Right atrium auricular region (tissue), 2 donors: ENCODE results near the gene FSD2. TPM values are rescaled to one million over a fixed set of nuclear protein-coding genes. Genes with fewer than 3 reads are reported as not detected.

Source experiments
- DNase-seq: peaks from one replicate; pipeline ENCODE4 v3.0.0-alpha.2; 2019; ENCODE audit warnings: low spot score
- H3K27ac ChIP-seq, 2 donors: fragments of 200-600 bp; sonication (generic); 1 replicate in 1 of 2; 2 replicates in 1 of 2; pipeline ENCODE4 v1.5.1; 2016 to 2019
- H3K27me3 ChIP-seq, 2 donors: fragments of 200-600 bp; sonication (generic); one replicate each; pipeline versions ENCODE4 v1.5.1 to v1.6.0; 2017 to 2019
- H3K36me3 ChIP-seq: fragments of 200-600 bp; sonication (generic); one replicate; pipeline ENCODE4 v1.5.1; 2016
- H3K4me1 ChIP-seq, 2 donors: fragments of 200-600 bp; sonication (generic); one replicate each; pipeline versions ENCODE4 v1.5.1 to v1.6.0; 2017 to 2019
- H3K4me3 ChIP-seq, 2 donors: fragments of 200-600 bp; sonication (generic); 1 replicate in 1 of 2; 2 replicates in 1 of 2; pipeline ENCODE4 v1.5.1; 2017 to 2019; ENCODE audit warnings: mild to moderate bottlenecking in 1 of 2, moderate library complexity in 1 of 2
- H3K9me3 ChIP-seq, 2 donors: fragments of 200-600 bp; sonication (generic); one replicate each; pipeline ENCODE4 v1.5.1; 2019
- total RNA-seq, 2 donors: library from RNA; depleted of rRNA; stranded (reverse); fragments of >200 nt; gene quantifications; one replicate each; pipeline ENCODE4 v1.1.0, GENCODE V29; 2016
- TF ChIP-seq, protein P1 (sequence below), 2 donors: fragments of 200-600 bp; sonication (generic); IDR thresholded peaks; one replicate each; pipeline ENCODE4 v1.5.1; 2019; ENCODE audit warnings: antibody characterized with exemption in 2 of 2

FSD2 gene
- total RNA-seq, 2 donors from 2014 or later: 9.0 to 58.8 TPM

DNA sequence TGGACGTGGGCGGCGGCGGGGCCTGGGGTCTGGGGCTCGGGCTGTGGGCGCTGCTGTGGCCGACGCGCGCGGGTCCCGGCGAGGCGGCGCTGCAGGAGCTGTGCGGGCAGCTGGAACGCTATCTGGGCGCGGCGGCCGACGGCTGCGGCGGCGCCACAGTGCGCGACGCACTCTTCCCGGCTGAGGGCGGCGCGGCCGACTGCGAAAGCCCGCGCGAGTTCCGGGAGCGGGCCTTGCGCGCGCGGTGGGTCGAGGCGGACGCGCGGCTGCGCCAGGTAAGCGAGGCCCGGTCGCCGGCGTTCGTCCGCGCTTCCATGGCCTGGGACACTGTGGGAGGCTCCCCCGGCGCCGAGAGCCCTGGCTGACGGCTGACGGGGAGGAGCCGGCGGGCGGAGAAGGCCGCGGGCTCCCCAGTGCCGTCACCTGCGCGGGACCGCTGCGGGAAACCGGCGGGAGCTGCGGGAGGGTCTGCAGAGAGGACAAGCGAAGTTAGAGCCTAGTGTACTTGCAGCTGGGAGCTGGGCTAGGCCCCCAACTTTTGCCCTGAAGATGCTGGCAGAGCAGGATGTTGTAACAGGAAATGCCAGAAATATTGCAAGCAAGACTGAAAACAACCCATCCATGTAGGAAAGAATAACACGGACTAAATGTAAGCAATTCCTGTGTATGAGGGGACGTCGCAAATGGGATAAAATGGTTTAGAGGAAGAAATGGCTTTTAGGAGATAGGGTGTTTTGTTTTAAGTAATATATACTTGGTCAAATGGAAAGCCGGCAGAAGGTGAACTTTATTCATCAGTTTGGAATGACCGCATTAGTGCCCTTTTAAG, 4.4 kb upstream of the FSD2 start:
- DNase-seq: no peak
- Histone ChIP-seq H3K4me3 (peak overlapping the region; percentile 77 to 80), H3K36me3 (peaks cover 19% of the 10 kb centered on the region), H3K27me3 (no peaks in the 10 kb centered on the region), H3K27ac (peak overlapping the region; percentile 97 to 98), H3K9me3 (no peaks in the 10 kb centered on the region), H3K4me1 (peaks cover 0 to 37% of the 10 kb centered on the region in 2 donors)
- TF ChIP-seq, protein P1, sequence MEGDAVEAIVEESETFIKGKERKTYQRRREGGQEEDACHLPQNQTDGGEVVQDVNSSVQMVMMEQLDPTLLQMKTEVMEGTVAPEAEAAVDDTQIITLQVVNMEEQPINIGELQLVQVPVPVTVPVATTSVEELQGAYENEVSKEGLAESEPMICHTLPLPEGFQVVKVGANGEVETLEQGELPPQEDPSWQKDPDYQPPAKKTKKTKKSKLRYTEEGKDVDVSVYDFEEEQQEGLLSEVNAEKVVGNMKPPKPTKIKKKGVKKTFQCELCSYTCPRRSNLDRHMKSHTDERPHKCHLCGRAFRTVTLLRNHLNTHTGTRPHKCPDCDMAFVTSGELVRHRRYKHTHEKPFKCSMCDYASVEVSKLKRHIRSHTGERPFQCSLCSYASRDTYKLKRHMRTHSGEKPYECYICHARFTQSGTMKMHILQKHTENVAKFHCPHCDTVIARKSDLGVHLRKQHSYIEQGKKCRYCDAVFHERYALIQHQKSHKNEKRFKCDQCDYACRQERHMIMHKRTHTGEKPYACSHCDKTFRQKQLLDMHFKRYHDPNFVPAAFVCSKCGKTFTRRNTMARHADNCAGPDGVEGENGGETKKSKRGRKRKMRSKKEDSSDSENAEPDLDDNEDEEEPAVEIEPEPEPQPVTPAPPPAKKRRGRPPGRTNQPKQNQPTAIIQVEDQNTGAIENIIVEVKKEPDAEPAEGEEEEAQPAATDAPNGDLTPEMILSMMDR (IDR thresholded peaks at IDR 0.05): no peak

DNA sequence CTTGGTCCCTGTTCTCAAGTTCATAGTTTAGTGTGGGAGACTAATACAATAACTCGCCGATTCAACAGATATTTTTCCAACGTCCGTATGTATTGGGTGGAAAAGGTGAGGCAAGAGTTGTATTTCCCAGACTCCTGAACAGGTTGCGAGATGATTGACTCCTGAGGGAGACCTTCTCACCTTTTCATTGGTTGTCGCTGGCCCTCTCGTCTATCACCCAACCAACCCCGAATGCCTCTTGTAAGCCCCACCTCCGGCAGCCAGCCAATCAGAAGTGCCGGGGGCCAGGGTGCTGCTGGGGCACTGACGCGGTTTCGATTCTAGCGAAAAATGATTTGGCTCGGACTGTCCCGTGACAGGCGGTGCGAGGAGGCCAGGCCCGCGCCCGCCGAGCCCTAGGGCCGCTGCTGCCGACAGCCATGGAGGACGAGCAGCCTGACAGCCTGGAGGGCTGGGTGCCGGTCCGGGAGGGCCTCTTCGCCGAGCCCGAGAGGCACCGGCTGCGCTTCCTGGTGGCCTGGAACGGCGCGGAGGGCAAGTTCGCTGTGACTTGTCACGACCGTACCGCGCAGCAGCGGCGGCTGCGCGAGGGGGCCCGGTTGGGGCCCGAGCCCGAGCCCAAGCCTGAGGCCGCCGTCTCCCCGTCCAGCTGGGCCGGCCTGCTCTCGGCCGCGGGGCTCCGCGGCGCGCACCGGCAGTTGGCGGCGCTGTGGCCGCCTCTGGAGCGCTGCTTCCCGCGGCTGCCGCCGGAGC, 3.6 kb upstream of the FSD2 start, which contains the start of gene WHAMM:
Gene WHAMM, plus strand, starts transcription at position 321 of the 753 bp plus-strand sequence. Its CDS starts 99 bp downstream, at position 420.
- TF ChIP-seq, protein P1 (IDR thresholded peaks at IDR 0.05): no peak

DNA sequence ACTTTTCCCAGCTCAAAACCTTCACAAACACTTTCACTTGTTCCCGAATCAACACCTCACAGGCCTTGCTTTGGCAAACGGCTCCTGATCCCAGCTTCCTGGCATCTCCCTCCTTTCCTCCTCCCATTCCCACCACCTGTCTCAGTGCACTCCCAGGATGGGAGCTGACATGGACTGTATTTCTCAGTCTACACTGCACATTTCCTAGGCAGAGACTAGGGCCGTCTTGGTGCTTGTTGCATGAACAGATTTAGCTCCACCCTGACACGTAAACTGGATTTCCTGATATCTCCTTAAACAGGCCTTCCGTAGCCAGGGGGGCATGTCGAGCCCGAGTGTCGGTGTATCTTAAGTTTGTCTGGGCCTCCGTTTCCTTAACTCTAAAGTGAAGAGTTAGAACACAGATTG, 2.8 kb upstream of the FSD2 start:
- TF ChIP-seq, protein P1 (IDR thresholded peaks at IDR 0.05): no peak
- Histone ChIP-seq H3K9me3 (no peaks in the 10 kb centered on the region), H3K36me3 (peaks cover 6% of the 10 kb centered on the region), H3K27ac (peak overlapping the region; percentile 97 to 98), H3K4me3 (peak overlapping the region in 1 of 2 donors; percentile 80), H3K4me1 (peaks cover 0 to 34% of the 10 kb centered on the region in 2 donors), H3K27me3 (no peaks in the 10 kb centered on the region)
- DNase-seq: no peak

More for the DNA sequence above, 3.6 kb upstream of the FSD2 start, which contains the start of gene WHAMM:
- Histone ChIP-seq H3K4me1 (peaks cover 0 to 37% of the 10 kb centered on the region in 2 donors), H3K4me3 (peak within 1 kb of the TSS; percentile 77 to 80), H3K36me3 (peaks cover 15% of the 10 kb centered on the region), H3K9me3 (no peaks in the 10 kb centered on the region), H3K27ac (peak within 1 kb of the TSS; percentile 97 to 98), H3K27me3 (no peaks in the 10 kb centered on the region)
- peak; percentile 100 for DNase-seq

DNA sequence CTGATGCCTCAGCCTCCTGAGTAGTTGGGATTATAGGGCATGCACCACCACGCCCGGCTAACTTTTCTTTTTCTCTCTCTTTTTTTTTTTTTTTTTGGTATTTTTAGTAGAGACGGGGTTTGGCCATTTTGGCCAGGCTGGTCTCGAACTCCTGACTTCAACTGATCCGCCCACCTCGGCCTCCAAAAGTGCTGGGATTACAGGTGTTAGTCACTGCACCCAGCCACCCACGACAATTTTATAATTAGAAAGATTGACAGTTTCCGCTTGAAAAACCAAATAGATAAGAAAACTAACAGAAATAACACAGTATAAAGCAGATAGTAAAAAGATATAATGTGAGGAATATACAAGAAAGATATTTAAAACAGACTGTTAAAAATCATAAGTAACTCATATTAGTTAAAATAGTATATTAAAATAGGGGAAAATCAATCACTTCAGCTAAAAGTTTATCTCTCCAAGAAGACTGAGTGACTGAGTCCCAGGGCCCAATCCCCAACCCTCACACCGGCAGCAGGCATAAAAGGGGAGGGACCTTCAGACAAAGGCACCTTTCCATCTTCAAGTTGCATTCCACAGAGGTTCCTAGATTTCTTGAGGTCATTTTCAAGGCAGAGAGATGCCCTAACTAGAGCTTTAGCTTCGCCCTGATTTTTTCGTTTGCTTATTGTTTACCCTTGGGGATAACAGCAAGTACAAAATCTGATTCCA, 2.2 kb upstream of the FSD2 start:
- no peaks in the 10 kb centered on the region for H3K9me3 ChIP-seq
- TF ChIP-seq, protein P1 (IDR thresholded peaks at IDR 0.05): no peak
- peak overlapping the region; percentile 97 to 98 for H3K27ac ChIP-seq
- no peak for DNase-seq
- no peak overlapping the region for H3K4me3 ChIP-seq
- H3K4me1 ChIP-seq: peaks cover 0 to 34% of the 10 kb centered on the region in 2 donors
- no peaks in the 10 kb centered on the region for H3K27me3 ChIP-seq
- peaks cover 2% of the 10 kb centered on the region for H3K36me3 ChIP-seq

DNA sequence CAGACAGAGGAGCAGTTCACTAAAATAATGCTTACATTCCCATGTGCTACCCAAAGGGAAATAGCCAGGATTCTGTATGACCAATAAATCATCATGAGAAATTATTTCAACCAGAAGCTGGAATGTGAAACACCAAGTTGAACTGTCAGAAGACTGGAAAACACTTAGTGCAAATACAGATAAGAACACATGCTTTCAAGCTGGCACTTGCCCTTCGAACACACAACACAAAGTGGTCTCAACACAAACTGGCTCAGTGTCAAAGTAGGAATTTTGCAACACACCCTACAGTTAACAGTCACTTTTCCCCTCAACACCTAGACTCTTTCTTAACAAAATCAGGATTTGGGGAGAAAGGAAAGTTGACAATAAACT, 1.3 kb downstream of the FSD2 start:
- no peaks in the 10 kb centered on the region for H3K9me3 ChIP-seq
- TF ChIP-seq, protein P1 (IDR thresholded peaks at IDR 0.05): no peak
- DNase-seq: no peak
- peaks cover 0 to 34% of the 10 kb centered on the region in 2 donors for H3K4me1 ChIP-seq
- no peaks in the 10 kb centered on the region for H3K36me3 ChIP-seq
- peak overlapping the region; percentile 44 to 51 for H3K4me3 ChIP-seq
- peak overlapping the region; percentile 97 to 98 for H3K27ac ChIP-seq
- no peaks in the 10 kb centered on the region for H3K27me3 ChIP-seq
